Measurements from ENCODE around the gene SMAGP.

SMAGP gene

DNA sequence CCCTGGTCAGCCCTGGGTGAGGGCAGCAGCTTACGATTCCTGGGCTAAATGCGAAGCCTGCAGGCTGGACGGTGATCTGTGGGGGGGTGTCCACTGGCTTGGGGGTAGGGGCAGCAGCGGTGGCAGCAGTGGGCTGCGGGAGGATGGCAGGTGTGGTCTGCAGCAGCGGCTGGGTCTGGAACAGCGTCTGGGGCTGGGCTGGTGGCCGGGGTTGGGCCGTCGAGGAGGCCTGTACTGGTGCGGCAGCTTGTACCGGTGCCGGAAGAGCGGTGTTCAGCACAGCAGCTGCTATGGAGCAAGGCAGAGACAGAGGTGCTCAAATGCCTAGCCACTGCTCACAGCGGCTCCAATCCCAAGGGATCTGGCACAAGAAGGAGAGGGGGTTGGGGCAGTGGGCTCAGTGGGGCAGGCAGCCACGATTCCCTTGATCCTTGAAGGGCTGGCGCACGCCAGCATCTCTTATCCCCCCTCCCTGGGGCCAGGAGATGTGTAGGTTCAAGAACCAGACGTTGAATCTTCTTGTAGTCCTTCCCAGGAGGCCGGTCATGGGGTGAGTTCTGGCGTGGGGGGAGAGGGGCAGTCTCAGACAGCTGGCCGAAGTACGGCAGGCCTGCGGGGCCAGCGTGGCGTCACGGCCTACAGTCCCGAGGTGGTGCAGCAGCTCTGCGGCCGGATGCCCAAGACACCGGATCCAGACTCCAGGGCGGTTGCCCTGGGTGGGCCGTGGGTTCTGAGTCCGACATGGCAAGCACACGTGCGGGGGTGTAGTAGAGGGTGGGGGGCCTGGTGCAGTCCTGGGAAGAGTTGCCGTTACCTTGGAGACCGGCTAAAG is 72.3 kb downstream of the SMAGP start:
- no peak for DNase-seq (ENCODE audit: low read depth in 2 of 2)

DNA sequence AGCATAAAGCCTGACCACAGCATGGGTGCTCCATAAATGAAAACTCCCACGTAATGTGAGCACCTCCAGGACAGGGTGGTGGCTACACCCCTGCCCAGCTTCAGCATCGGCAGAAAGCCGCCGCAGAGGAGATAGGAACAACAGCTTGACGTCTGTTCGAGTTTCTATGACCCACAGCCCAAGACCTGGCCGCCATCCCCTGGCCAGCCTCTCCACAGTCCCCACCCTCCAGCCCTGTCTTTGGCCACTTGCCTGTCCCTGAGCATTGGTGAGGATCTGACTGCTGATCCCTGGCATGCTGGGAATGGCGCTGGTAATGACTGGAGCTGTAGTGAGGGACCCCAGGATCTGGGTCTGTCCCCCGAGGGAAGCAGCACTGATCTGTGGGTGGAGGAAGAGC is 73.7 kb downstream of the SMAGP start:
- DNase-seq (ENCODE audit: low read depth in 2 of 2) = no peak

DNA sequence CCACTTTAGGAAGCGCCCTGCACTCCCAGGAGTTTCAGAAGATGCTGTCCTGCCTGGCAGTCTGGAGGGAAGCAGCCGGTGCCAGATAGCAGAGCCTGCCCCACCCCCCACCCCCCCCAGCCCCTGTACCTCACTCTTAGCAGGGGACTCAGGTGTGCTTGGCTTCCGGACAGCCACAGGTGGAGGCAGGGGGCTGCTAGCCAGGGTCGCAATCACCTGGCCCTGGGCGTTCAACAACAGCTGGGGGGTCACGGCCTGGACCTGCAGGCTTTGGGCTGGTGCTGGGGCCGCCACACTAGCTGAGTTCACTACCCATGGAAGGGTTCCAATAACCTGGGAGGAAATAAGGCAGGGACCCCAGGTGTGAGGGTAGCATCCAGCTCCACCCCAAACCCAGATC is 74.4 kb downstream of the SMAGP start:
- no peak for DNase-seq (ENCODE audit: low read depth in 2 of 2)

Measured in stimulated activated CD8-positive, alpha-beta memory T cell treated with anti-CD3 and anti-CD28 coated beads, Interleukin-15, amount 100 ng/mL, for 48 hours (primary cell).